ENCODE results near the gene KCNS1.
"Not testable (repeated sequence)": the region's sequence is repeated elsewhere in the genome, so short reads cannot be mapped to it uniquely, and the experiment has no call there.

KCNS1 gene

DNA sequence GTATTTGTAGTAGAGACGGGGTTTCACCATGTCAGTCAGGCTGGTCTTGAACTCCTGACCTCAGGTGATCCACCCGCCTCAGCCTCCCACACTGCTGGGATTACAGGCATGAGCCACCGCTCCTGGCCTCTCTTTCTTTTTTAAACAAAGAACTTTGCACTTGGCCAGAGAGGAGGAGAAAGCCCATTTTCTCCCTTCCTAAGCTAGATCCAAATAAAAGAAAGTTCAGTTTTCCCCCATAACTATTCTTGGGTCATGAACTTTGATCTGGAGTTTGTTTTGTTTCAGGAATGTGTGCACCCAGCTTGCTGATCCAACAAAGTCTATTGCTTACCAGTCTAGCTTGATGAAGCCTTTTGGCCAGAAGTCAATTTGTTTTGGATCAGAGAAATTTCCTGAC lies 23.4 kb downstream of the KCNS1 start:
- DNase-seq, result no peak

DNA sequence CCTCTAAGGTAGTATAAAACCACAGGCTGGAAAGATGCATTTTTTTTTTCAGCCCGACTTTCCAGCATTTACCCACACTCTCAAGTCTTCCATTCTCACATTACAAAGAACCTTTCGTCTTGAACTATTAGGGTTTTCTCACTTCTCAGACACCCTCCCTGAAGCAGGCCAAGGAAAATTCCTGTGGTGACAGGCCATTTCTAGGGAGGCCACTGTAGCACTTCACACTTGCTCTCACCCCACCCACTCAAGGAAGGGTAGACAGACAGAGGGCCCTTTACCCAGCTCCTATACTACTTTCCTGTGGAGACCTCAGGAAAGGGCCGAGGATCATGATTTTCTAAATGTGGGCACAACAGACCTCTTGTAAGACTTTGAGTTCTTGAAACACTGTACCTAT lies 27.7 kb downstream of the KCNS1 start:
- DNase-seq, result no peak

DNA sequence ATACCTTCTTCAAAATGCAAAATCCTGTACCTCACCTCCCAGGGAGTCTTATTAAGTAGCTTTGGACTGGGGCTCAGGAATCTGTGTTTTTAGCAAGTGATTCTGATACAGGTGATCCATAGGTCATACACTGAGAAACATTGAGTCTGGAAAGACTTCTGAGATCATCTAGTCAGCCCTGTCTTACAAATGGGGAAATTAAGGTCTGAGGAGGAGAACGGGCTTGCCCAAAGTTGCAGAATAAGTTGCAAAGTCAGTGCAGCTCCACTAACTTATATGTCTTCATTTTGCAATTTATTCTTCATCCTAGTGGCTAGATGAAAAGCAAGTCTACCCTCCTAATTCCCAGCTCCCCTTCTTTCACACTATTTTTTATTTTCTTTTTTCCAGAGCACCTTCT lies 28.9 kb downstream of the KCNS1 start:
- no peak for DNase-seq

DNA sequence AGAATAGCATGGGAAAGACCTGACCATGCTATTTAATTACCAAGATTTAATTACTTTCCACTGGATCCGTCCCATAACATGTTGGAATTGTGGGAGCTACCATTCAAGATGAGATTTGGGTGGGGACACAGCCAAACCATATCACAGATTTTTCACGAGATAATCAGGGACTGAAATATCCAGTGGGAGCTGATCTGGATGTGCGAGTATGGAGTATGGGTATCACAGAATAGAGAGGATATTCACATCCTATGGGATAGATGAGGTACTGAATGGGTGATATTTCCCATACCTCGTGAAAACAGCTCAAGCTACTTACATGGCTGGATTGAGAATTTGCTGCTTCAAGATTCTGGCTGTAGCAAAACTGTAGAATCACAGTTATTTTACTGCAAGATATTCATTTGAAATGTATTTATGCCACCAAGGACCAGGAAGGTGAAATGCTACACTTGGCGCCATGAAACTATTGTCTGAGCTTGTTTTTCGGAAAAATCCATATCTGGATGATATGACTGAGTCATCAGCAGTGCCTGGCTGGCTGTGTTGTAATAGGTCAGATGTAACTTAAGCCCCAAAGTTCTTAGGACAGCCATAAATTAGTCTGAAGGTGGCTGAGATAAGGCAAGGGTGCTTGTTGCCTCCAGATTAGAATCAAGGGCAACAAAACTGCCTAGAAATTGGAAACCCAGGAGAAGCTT lies 29.8 kb downstream of the KCNS1 start:
- no peak for DNase-seq

DNA sequence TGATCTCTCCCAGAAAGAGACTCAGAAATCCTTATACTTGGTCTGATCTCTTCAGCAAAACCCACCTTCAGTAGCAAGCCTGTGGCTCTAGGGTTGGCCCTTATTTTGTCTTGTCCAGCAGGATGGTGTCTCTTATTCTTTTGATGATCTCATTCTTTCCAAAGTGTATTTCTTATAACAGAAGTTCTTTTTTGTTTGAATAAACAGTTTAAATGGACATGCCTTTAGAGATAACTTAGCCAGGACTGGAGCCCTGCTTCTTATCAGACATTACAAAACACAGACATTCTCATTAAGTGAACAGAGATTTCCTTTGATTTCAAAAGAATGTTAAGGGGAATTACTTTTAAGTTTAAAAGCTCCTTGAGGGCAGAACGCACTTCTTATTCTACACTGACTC lies 31.7 kb downstream of the KCNS1 start:
- no peak for DNase-seq

DNA sequence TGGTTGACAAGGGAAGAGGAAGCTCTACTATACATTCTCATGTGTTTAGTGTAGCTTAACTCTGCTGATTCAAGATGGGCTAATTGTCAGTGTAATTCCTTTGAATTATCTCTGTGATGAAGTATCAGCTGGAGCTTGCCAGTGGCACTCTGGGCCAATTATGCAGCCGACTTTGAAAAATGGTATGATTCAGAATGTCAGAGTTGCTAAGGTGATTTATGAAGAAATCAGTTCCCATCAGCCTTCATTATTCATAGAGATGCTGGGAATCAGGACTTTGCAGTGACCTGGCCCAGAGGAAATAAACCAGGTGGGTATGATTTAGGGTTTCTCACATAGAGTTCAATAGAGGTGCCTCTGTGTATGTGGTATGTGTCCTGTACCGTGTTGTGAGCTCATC lies 33.4 kb downstream of the KCNS1 start:
- no peak for DNase-seq

DNA sequence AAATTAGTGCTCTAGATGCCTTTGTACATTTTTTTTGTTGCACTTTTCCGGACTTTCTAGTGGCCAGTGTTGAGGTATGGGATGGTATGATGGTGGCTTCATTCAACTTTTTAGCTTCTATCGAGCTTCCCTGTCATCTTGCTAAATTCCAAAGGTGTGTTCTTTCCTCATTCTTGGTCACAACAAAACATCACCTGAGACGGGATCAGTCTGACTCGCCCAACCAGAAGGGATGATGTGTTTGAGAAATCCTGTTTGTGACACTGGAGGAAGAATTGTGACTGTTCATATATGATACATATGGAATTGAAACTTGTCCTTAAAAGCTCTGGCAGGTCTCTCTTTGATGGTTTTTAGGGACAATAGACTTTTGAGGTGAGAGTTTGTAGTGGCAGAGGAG lies 33.8 kb downstream of the KCNS1 start:
- no peak for DNase-seq

DNA sequence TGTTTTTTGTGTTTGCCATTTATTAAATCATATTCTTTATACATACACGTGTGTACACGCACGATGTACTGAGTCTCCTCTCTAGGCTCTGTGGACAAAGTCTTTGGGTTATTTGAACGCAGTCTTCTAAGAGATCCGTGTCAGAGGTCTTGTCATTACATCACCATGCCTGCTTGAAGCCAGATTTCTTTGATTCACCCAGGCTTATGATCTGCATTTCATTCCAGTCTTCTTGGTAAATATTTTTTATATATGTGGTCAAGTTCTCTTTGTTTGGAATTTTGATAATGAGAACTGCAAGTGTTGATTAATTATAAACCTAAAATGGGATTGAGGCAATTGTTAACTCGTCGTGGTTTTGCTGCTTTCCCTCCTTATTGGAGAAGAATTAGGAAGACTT lies 34.6 kb downstream of the KCNS1 start:
- no peak for DNase-seq

DNA sequence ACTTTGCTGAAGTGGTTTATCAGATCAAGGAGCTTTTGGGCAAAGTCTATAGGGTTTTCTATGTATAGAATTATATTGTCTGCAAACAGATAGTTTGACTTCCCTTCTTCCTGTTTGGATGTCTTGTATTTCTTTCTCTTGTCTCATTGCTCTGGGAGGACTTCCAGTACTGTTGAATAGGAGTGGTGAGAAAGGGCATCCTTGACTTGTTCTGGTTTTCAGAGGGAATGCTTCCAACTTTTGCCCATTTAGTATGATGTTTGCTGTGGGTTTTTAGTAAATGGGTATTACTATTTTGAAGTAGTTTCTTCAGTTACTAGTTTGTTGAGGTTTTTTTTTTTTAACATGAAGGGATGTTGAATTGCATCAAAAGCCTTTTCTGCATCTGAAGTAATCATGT lies 36.1 kb downstream of the KCNS1 start:
- no peak for DNase-seq

DNA sequence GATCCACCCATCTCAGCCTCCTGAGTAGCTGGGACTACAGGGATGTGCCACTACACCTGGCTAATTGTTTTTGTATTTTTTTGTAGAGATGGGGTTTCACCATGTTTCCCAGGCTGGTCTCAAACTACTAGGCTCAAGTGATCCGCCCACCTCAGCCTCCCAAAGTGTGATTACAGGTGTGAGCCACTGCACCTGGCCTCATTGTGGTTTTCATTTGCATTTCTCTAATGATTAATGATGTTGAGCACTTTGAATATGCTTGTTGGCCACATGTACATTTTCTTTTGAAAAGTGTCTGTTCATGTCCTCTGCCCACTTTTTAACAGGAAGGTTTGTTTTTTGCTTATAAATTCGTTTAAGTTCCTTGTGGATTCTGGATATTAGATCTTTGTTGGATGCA lies 37.8 kb downstream of the KCNS1 start:
- not testable (repeated sequence) for DNase-seq

DNA sequence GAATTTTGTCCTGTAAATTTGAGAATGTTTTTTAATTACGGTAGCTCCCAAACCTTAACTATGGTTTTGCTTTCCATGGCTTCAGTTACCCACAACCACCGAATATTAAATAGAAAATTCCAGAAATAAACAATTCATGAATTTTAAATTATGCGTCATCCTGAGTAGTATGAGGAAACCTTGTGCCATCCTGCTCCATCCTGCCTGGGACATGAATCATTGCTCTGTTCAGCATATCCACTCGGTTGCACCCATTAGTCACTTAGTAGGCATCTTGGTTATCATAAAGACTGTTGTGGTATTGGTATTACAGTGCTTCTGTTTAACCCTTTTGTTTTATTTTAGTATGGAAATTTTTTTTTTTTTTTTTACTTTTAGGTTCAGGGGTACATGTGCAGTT lies 39.7 kb downstream of the KCNS1 start:
- DNase-seq, result no peak

DNA sequence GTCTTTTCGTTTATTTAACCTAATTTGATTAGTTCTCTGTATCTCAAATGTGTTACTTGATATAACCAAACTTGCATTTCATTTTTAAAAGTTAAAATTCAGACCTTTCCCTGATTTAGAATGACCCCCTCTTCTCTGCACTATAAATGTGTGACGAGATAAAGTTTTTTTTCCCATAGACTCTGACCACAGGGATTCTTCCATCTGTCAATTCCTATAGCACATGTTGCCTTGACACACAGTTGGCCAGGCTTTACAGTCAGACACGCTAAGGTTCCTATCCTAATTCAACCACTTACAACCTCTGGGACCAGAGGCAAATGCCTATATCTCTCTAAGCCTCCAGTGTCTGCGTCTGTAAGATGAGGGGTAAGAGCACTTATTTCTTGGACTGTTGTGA lies 40.6 kb downstream of the KCNS1 start:
- DNase-seq, result no peak

DNA sequence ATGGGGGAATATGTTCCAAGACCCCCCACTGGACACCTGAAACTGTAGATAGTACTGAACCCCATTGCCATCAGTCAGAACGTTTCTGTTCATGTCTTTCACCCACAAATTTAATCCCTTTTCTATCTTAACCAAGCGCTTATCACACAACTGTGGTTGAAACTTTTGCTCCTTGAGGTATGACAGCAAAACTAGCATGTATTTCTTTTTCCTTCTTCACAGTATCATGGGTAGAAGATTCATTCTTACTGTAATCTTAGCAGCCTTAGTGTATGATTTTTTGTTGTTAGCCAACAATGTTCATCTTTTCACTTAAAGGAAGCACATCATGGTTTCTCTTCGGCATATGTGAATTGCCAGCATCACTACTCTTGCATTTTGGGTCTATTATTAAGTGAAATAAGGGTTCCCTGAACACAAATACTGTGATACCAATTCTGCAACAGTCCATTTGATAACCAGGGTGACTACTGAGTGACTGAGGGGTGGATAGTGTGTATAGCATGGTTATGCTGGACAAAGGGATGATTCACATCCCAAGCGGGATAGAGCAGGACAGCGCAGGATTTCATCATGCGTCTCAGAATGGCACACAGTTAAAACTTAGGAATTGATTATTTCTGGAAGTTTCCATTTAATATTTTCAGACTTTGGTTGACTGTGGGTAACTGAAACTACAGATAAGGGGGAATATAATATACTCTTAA lies 41.8 kb downstream of the KCNS1 start:
- no peak for DNase-seq

DNA sequence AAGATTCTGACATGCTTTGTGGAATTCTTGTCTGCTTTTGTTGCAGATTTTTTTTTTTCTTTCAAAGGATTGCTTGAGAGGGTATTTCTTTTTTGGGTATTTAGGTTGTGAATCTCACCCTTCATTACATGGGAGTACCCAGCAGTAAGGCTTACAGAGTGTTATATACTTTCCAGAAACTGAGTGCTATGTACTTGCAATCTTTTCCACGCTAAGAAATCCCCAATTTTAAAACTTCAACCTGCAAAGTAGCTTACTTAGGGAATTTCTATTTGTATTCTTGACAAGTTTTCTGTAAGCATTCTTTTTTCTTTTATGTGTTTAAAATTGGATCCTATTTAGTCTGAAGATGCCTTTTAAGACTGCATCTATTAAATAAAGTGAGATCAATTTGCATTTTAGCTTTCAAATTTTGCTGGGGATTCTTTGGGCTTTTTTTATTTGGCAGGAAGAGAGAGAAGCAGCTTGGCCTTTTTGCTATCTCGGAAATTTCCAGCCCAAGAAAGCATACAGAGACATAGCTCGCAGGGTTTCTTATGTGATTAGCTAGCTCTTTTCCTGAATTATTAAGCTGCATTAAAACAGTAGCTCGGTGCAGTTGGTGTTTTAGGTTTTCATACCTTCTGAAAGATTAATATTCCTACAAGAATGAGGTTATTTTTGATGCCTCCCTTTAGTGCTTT lies 42.6 kb downstream of the KCNS1 start:
- DNase-seq, result no peak

DNA sequence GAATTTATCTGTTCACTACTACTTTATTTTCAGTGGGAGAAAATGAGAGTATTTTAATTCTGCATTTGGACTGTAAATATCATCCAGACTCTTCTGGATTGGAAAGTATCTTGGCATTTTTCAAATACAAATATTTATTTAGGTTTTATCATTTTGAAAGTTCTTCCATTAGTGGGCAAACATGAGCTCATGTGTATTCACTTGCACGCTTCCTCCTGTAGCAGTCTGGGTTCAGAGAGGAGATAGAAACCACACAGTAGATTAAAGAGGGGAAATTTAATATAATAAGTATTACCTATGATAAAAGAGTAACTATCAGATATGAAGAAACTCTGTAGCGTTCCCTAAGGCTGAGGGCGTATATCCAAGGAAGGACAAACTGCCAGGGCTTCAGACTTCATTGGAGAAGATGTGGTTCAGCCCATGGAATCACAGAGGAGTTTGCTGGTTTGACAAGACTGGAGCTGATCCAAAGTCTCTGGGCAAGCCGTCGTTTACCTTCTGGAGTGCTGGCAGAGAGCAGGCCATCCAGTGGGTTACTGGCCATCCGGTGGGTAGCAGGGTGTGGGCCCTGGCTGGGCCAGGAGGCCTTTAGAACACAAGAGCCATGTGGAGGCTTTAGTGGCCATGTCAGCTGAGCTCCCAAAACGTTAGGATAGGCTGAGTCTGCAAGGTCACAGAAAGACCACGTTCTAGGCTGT lies 44.3 kb downstream of the KCNS1 start:
- no peak for DNase-seq

DNA sequence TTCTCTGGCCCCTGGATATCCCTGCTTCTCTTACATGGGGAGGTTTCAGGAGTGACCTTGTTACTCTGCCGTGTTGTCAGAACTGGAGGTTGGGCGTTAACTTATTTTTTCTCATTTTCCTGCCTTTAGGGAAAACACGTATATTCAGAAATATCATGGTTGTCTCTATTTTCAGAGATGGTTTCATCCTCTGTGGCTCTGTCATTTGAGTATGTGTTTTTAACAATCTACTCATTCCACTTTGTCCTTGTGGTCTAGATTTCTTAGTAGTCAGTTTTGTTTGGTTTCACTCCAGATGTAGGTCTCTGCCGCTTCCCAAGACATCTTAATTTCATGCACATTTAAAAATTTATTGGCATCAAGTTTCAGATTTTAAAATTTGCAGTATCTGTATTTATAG lies 45.9 kb downstream of the KCNS1 start:
- no peak for DNase-seq

DNA sequence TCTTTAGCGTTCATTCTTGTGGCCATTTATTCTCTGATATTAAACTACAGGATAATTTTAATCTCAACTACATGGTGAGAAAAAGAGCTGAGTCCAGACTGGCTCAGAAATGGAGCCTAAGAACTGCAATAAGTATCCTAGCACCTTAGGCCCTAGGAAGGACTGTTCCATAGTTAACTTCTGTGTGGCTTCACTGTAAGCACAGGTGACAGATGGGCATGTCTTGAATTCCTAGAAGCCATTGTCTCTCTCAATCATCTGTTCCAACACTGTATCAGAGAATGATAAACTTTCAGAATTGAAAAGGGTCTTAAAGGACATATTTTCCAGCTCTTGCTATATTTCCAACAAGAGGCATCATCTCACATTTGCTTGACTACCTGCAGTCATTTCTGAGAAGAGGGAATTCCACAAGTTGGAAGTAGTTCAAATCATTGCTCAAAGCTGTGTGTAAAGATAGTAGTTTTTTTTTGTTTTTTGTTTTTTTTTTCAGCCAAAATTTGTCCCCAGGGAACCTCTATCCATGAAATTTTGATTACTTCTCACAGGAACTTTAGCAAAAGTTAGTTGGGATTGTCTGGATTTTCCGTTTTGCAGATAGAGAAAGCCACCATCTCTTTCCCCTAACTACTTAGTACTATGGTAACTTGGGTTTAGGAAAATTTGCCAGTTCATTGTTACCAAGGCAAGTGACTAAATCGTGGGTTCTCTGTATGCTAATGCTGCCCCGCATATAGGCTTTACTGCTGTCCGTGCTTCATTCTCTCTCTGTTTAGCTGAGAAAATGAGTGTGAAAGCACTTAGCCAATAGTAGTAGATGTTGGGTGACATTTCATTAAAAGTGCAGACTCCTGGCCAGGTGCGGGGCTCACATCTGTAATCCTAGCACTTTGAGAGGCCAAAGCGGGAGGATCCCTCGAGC lies 47.2 kb downstream of the KCNS1 start:
- DNase-seq, result no peak

DNA sequence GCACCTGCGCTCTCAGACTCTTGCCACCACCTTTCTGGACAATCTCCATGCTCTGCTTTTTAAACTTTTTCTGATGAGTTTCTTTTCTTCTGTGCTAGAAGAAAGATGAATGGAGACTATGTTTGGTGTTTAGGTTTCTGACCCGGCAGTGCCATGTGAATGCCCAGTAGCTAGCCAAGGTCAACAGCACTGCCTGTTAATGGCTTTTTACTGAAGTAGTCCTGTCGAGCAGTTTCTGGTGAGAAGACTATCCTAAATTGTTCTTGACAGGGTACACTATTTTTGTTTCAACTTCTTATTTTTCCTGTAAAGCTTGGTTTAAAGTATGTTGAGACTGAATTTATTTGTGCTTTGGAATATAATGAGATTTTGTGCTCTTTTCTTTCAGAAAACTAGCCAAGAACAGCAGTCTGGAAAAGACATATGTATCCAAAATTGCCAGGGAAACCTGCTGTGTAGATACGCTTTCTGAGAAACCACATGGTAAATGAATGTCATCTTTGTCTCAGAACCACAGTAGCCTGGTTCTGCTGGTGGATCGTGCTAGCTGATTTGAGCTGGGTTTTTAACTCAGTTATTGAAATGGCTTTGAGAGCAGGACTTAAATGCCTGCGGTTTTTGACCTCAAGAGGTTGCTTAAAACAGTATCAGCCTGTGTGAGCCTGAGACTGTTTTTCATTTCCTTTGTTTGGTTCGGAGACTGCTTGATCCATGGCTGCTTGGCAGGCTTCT lies 48.1 kb downstream of the KCNS1 start:
- peak; percentile 77 for DNase-seq

DNA sequence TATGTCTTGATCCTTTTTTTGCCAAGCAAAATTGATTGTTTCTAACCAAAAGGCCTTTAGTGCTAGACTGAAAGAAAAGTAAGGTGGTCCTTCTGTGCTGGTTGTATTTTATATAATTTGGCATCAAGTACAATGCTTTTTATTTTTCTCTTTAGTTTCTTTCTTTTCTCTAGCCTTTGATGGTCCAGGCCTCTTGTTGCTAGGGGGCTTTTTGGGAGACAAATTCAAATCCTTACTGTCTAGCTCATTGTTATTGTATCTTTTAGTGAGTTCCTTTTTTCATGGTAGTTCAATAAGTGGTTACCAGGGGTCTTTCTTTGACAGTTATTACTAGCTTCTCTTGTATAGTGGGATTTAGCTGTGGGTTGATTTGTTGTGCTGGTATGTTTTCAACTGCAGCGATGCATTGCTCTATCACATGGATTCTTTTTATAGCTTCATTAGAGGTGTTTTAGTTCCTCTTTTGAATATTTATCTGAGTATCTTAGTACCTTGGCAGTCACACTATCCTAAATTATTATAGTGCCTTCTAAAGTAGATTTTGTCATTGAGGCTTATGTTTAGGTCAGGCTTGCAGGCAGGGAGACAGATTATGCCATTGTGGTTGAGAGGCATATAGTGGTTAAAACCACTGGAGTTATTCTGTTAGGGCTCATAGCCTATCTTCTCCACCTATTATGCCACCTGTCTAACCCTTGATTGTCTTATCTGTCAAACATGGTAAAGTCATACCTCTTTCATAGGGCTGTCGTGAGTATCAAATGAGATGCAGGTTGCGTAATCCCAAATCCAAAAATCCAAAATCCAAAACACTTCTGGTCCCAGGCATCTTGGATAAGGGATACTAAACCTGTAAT lies 49.5 kb downstream of the KCNS1 start:
- no peak for DNase-seq

DNA sequence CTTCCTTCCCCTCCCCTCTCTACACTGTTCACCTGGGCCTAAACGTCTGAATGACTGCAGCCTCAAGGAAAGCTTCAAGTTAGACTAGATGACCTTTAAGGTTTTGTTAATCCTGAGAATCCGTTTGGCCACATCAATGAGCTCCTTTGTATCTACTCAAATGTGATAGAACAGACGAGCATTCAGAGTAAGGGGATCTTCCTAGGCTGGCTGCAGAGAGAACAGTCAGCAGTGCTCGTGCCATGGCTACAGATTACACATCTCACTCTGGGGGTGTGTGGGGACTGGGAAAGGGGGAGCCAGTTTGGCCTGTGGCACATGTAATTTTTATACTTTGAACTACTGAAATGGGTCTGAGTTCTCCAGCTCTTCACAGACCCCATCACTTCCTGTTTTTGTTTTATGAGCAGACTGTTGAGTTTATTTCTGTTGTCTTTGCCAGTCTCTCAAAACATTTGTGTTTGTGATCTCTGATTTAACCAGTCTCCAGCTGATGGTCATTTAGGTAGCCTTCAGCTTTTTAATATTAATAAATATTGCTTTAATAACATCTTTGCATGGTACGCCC lies 50.9 kb downstream of the KCNS1 start:
- no peak for DNase-seq

DNA sequence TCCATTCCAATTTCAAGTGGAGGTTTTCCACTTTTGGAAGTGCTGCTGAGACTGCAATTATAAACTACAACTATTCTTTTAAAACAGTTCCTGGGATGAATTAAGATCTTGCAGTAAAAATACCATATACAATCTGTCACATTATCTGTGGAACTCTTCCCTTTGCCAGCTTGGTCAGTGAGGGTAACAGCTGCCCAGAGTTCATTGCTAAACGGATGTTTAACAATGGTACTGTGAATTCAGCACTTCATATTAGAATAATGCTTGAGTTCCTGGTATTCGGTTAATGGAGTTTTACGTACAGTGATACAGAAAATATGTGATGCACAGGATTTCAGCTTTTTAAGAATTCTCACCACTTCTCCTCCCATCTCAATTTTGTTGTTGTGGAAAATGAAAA lies 51.5 kb downstream of the KCNS1 start:
- no peak for DNase-seq
